ENCODE results near the gene KRT81.
"Not testable (repeated sequence)": the region's sequence is repeated elsewhere in the genome, so short reads cannot be mapped to it uniquely, and the experiment has no call there.

The KRT81 gene

GRCh38 chr12:52244615-52244994 is 46.7 kb downstream of the KRT81 start:
- in situ Hi-C loops (cut with MboI; ENCODE audit: low sequenced_read_pairs): no loop called here

- in situ Hi-C loops (cut with MboI; ENCODE audit: low sequenced_read_pairs): no loop called here
These were observed 47.3 kb downstream of the KRT81 start for GRCh38 chr12:52243856-52244614.

GRCh38 chr12:52243259-52243855 is 48.0 kb downstream of the KRT81 start:
- in situ Hi-C loops (cut with MboI; ENCODE audit: low sequenced_read_pairs): no loop called here

GRCh38 chr12:52242442-52243258 is 48.7 kb downstream of the KRT81 start:
- in situ Hi-C loops (cut with MboI; ENCODE audit: low sequenced_read_pairs): no loop called here

GRCh38 chr12:52241205-52241842 is 50.0 kb downstream of the KRT81 start:
- in situ Hi-C loops (cut with MboI; ENCODE audit: low sequenced_read_pairs): no loop called here

- in situ Hi-C loops (cut with MboI; ENCODE audit: low sequenced_read_pairs): not testable (repeated sequence)
These were observed 51.1 kb downstream of the KRT81 start for GRCh38 chr12:52240247-52240646.

- in situ Hi-C loops (cut with MboI; ENCODE audit: low sequenced_read_pairs): no loop called here
These were observed 51.6 kb downstream of the KRT81 start for GRCh38 chr12:52239767-52240166.

GRCh38 chr12:52238916-52239646 is 52.3 kb downstream of the KRT81 start:
- in situ Hi-C loops (cut with MboI; ENCODE audit: low sequenced_read_pairs): no loop called here

GRCh38 chr12:52238207-52238840 is 53.0 kb downstream of the KRT81 start:
- in situ Hi-C loops (cut with MboI; ENCODE audit: low sequenced_read_pairs): no loop called here

GRCh38 chr12:52236386-52237050 is 54.8 kb downstream of the KRT81 start:
- in situ Hi-C loops (cut with MboI; ENCODE audit: low sequenced_read_pairs): no loop called here

Measured in hTERT RPE-1 (cell line).